Neural progenitor cell (in vitro differentiated cells): ENCODE measurements around the gene IL17RE. TPM values are rescaled to one million over a fixed set of nuclear protein-coding genes. Genes with fewer than 3 reads are reported as not detected.

Source experiments
- DNase-seq: peaks from one replicate; pipeline ENCODE4 v3.0.0-alpha.2; 2016; ENCODE audit warnings: low spot score
- H2AFZ ChIP-seq: fragments of 200-600 bp; sonication (generic); replicated peaks from 2 replicates; pipeline ENCODE4 v1.6.1; 2016; ENCODE audit warnings: antibody characterized with exemption
- H3F3A ChIP-seq: fragments of 200-600 bp; sonication (generic); 2 replicates; pipeline ENCODE4 v1.6.1; 2016; ENCODE audit warnings: antibody characterized with exemption, low read depth
- H3K27ac ChIP-seq: fragments of 200-600 bp; sonication (generic); 2 replicates; pipeline ENCODE4 v1.5.1; 2016; ENCODE audit warnings: mild to moderate bottlenecking
- H3K27me3 ChIP-seq: fragments of 200-600 bp; sonication (generic); 2 replicates; pipeline ENCODE4 v1.6.1; 2016; ENCODE audit warnings: mild to moderate bottlenecking, moderate library complexity
- H3K36me3 ChIP-seq: fragments of 200-600 bp; sonication (generic); 2 replicates; pipeline ENCODE4 v1.5.1; 2016
- H3K4me1 ChIP-seq: fragments of 200-600 bp; sonication (generic); 2 replicates; pipeline ENCODE4 v1.6.1; 2016; ENCODE audit warnings: mixed run types
- H3K4me2 ChIP-seq: fragments of 200-600 bp; sonication (generic); 2 replicates; pipeline ENCODE4 v1.6.1; 2016
- H3K4me3 ChIP-seq: fragments of 200-600 bp; sonication (generic); 2 replicates; pipeline ENCODE4 v1.5.1; 2016
- H3K79me2 ChIP-seq: fragments of 200-600 bp; sonication (generic); 2 replicates; pipeline ENCODE4 v1.6.1; 2016; ENCODE audit warnings: low read depth
- H3K9ac ChIP-seq: fragments of 200-600 bp; sonication (generic); 2 replicates; pipeline ENCODE4 v1.6.1; 2016
- H3K9me3 ChIP-seq: fragments of 200-600 bp; sonication (generic); 2 replicates; pipeline ENCODE4 v1.5.1; 2016; ENCODE audit warnings: low read depth
- H4K20me1 ChIP-seq: fragments of 200-600 bp; sonication (generic); 2 replicates; pipeline ENCODE4 v1.6.1; 2016; ENCODE audit warnings: low read depth
- H3K27ac Mint-ChIP-seq: 3 replicates; pipeline ENCODE4 v1.8.0; 2021; ENCODE audit warnings: mixed read lengths
- H3K27me3 Mint-ChIP-seq: 2 replicates; pipeline ENCODE4 v1.8.0; 2022; ENCODE audit warnings: low read depth, mild to moderate bottlenecking, inconsistent platforms, moderate library complexity, mixed read lengths; ENCODE audit not compliant: insufficient read depth
- H3K36me3 Mint-ChIP-seq: 3 replicates; pipeline ENCODE4 v1.8.0; 2021; ENCODE audit warnings: mixed read lengths
- H3K4me1 Mint-ChIP-seq: 3 replicates; pipeline ENCODE4 v1.8.0; 2021; ENCODE audit warnings: mixed read lengths
- H3K4me3 Mint-ChIP-seq: 3 replicates; pipeline ENCODE4 v1.8.0; 2021; ENCODE audit warnings: mild to moderate bottlenecking, moderate library complexity, mixed read lengths
- H3K9me3 Mint-ChIP-seq: 3 replicates; pipeline ENCODE4 v1.8.0; 2020; ENCODE audit warnings: mixed read lengths
- EZH2 ChIP-seq: fragments of 200-600 bp; sonication (generic); IDR thresholded peaks from 2 replicates; pipeline ENCODE4 v1.6.1; 2017; ENCODE audit warnings: antibody characterized with exemption, mild to moderate bottlenecking, moderate library complexity
- EZH2phosphoT487 ChIP-seq: fragments of 200-600 bp; sonication (generic); IDR thresholded peaks from 2 replicates; pipeline ENCODE4 v1.6.1; 2017; ENCODE audit warnings: antibody characterized with exemption
- total RNA-seq: library from RNA; depleted of rRNA; stranded (reverse); fragments of >200 nt; gene quantifications from 2 replicates; pipeline ENCODE4 v1.2.3, GENCODE V29; 2015; ENCODE audit warnings: low replicate concordance
- TF ChIP-seq, protein P1 (sequence below): fragments of 200-600 bp; sonication (generic); IDR thresholded peaks from 2 replicates; pipeline ENCODE4 v1.5.1; 2017; ENCODE audit warnings: antibody characterized with exemption, mild to moderate bottlenecking

The IL17RE gene
- total RNA-seq, 1 donor from 2014 or later, result not detected

DNA sequence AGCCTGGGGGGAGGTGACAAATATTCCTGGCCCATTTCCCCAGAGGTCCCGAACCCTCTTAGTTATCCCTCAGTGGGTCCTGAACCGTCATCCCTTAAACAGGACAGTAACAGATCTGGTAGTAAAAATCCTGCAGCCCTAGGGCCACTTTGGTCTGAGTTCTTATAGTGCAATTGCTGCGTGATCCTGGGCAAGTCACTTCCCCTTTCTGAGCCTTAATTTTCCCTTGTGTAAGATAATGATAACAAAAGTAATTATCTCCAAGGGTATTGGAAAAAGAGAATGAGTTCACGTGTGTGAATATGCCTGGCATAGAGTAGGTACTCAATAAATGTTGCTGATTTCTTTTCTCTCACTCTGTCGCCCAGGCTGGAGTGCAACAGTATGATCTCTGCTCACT is 15.2 kb upstream of the IL17RE start:
- Mint-ChIP-seq H3K4me3 (no peak overlapping the region), H3K27ac (no peak overlapping the region), H3K27me3 (peaks cover 11% of the 10 kb centered on the region), H3K4me1 (peaks cover 12% of the 10 kb centered on the region), H3K9me3 (no peaks in the 10 kb centered on the region), H3K36me3 (peaks cover 3% of the 10 kb centered on the region)
- Histone ChIP-seq H3K9ac (no peak overlapping the region), H3K4me3 (no peak overlapping the region), H3K27ac (no peak overlapping the region), H3K27me3 (no peaks in the 10 kb centered on the region), H4K20me1 (peaks cover 6% of the 10 kb centered on the region), H3K79me2 (peaks cover 20% of the 10 kb centered on the region), H3F3A (peaks cover 4% of the 10 kb centered on the region), H3K4me1 (peaks cover 7% of the 10 kb centered on the region), H2AFZ (no peak overlapping the region), H3K9me3 (no peaks in the 10 kb centered on the region), H3K4me2 (no peak overlapping the region), H3K36me3 (no peaks in the 10 kb centered on the region)
- no peak for TF ChIP-seq EZH2
- no peak for TF ChIP-seq EZH2phosphoT487
- TF ChIP-seq, protein P1, sequence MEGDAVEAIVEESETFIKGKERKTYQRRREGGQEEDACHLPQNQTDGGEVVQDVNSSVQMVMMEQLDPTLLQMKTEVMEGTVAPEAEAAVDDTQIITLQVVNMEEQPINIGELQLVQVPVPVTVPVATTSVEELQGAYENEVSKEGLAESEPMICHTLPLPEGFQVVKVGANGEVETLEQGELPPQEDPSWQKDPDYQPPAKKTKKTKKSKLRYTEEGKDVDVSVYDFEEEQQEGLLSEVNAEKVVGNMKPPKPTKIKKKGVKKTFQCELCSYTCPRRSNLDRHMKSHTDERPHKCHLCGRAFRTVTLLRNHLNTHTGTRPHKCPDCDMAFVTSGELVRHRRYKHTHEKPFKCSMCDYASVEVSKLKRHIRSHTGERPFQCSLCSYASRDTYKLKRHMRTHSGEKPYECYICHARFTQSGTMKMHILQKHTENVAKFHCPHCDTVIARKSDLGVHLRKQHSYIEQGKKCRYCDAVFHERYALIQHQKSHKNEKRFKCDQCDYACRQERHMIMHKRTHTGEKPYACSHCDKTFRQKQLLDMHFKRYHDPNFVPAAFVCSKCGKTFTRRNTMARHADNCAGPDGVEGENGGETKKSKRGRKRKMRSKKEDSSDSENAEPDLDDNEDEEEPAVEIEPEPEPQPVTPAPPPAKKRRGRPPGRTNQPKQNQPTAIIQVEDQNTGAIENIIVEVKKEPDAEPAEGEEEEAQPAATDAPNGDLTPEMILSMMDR, result no peak
- no peak for DNase-seq

- DNase-seq, result no peak
- H3K9ac ChIP-seq, result no peak overlapping the region
- H3K4me1 ChIP-seq, result peaks cover 7% of the 10 kb centered on the region
- H4K20me1 ChIP-seq, result peaks cover 14% of the 10 kb centered on the region
- H3K9me3 Mint-ChIP-seq, result no peaks in the 10 kb centered on the region
- no peak overlapping the region for H3K27ac ChIP-seq
- no peak overlapping the region for H3K27ac Mint-ChIP-seq
- peaks cover 31% of the 10 kb centered on the region for H3K79me2 ChIP-seq
- no peaks in the 10 kb centered on the region for H3K9me3 ChIP-seq
- no peak overlapping the region for H3K4me3 ChIP-seq
- peaks cover 11% of the 10 kb centered on the region for H3K27me3 Mint-ChIP-seq
- H3K36me3 ChIP-seq, result no peaks in the 10 kb centered on the region
- H3K27me3 ChIP-seq, result no peaks in the 10 kb centered on the region
- H3K36me3 Mint-ChIP-seq, result peaks cover 11% of the 10 kb centered on the region
- TF ChIP-seq EZH2phosphoT487 (no peak), EZH2 (no peak)
- TF ChIP-seq, protein P1, result no peak
- peaks cover 15% of the 10 kb centered on the region for H3K4me1 Mint-ChIP-seq
- H3F3A ChIP-seq, result peaks cover 4% of the 10 kb centered on the region
- H3K4me2 ChIP-seq, result no peak overlapping the region
- H3K4me3 Mint-ChIP-seq, result no peak overlapping the region
- no peak overlapping the region for H2AFZ ChIP-seq
Observed at GRCh38 chr3:9888540-9888939, 14.1 kb upstream of the IL17RE start.

DNA sequence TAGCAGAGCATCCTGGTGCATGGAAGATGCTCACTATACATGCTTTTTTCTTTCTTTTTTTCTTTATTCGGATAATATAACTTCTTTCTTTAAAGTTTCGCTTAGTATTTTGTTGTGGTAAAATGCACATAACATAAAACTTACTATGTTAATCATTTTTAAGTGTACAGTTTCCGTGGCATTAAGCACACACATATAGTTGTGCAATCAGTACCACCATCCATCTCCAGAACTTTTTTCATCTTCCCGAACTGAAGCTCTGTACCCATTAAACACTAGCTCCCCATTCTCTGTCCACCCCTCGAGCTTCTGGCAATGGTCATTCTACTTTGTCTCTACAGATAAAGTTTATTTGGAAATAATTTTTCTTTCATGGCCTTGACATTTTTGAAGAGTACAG is 13.2 kb upstream of the IL17RE start:
- H3K4me1 ChIP-seq, result peaks cover 7% of the 10 kb centered on the region
- H3K36me3 ChIP-seq, result no peaks in the 10 kb centered on the region
- no peaks in the 10 kb centered on the region for H3K27me3 ChIP-seq
- H3K4me3 Mint-ChIP-seq, result peak overlapping the region; percentile 98
- H3K36me3 Mint-ChIP-seq, result peaks cover 19% of the 10 kb centered on the region
- no peaks in the 10 kb centered on the region for H3K9me3 ChIP-seq
- H3K4me2 ChIP-seq, result no peak overlapping the region
- no peak overlapping the region for H2AFZ ChIP-seq
- peaks cover 38% of the 10 kb centered on the region for H3K79me2 ChIP-seq
- H3K4me3 ChIP-seq, result no peak overlapping the region
- H4K20me1 ChIP-seq, result peaks cover 19% of the 10 kb centered on the region
- H3K27me3 Mint-ChIP-seq, result peaks cover 11% of the 10 kb centered on the region
- H3K27ac Mint-ChIP-seq, result no peak overlapping the region
- peaks cover 15% of the 10 kb centered on the region for H3K4me1 Mint-ChIP-seq
- H3K9me3 Mint-ChIP-seq, result no peaks in the 10 kb centered on the region
- DNase-seq, result no peak
- TF ChIP-seq EZH2, result no peak
- no peak for TF ChIP-seq EZH2phosphoT487
- TF ChIP-seq, protein P1, result no peak
- H3F3A ChIP-seq, result peaks cover 8% of the 10 kb centered on the region
- H3K9ac ChIP-seq, result no peak overlapping the region
- H3K27ac ChIP-seq, result no peak overlapping the region
